Uterus (tissue), 2 donors: ENCODE results near the gene ANKRD42.

Experiments
- POLR2A ChIP-seq, 2 donors: fragments of 450-650 bp; IDR thresholded peaks; one replicate each; pipeline ENCODE4 v1.6.1; 2016; ENCODE audit warnings: antibody characterized with exemption in 2 of 2, mild to moderate bottlenecking in 1 of 2, moderate library complexity in 1 of 2
- TF ChIP-seq, protein P1 (sequence below), 4 experiments: fragments of 200-600 bp in 2 of 4; fragments of 450-650 bp in 2 of 4; sonication (generic) in 2 of 4; IDR thresholded peaks; one replicate each; pipeline ENCODE4 v1.5.1; 2016 to 2019; ENCODE audit warnings: antibody characterized with exemption in 4 of 4, mild to moderate bottlenecking in 2 of 4, moderate library complexity in 1 of 4

DNA sequence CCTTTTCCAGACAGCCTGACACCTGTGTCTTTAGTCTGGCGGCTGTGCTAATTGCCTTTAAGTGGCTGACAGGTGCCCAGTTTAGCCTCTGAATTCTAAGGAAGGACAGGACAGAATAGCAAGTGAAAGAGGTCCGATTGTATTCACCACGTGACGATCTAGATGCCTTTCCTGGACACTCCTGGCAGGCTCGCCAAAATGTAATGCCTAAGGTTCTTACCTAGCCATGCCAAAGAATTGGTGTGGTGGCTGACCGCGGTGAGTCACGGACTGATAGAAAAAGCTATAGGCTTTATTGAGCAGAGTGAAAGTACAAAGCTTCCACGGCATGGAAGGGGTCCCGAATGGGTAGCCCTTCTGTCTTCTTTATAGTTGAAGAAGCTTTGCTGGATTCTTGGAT, 26.7 kb downstream of the ANKRD42 start:
- TF ChIP-seq, protein P1, sequence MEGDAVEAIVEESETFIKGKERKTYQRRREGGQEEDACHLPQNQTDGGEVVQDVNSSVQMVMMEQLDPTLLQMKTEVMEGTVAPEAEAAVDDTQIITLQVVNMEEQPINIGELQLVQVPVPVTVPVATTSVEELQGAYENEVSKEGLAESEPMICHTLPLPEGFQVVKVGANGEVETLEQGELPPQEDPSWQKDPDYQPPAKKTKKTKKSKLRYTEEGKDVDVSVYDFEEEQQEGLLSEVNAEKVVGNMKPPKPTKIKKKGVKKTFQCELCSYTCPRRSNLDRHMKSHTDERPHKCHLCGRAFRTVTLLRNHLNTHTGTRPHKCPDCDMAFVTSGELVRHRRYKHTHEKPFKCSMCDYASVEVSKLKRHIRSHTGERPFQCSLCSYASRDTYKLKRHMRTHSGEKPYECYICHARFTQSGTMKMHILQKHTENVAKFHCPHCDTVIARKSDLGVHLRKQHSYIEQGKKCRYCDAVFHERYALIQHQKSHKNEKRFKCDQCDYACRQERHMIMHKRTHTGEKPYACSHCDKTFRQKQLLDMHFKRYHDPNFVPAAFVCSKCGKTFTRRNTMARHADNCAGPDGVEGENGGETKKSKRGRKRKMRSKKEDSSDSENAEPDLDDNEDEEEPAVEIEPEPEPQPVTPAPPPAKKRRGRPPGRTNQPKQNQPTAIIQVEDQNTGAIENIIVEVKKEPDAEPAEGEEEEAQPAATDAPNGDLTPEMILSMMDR (IDR thresholded peaks at IDR 0.05) = no peak
- no peak for TF ChIP-seq POLR2A (IDR thresholded peaks at IDR 0.05)
